Measurements from ENCODE around the gene SGIP1. TPM values are rescaled to one million over a fixed set of nuclear protein-coding genes. Genes with fewer than 3 reads are reported as not detected.

SGIP1 gene
- polyA plus RNA-seq, 3 donors: not detected

DNA sequence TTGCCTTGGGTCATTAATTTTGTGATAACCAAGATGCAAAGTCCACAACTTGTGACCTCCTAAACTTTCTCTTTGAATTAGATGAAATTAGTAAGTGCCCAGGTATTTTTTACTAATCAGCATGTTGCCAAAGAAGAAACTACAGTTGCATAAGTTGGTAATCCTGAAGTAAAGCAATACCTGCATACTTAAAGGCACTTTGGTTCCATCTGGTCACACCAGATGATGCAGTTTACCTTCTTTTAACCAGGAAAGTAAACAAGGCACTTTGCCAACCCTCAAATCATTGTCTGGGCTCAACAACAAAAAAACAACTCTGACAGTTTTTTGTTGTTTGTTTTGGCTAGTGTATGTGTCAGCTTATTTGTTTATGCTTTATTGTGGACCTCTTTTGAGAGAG lies 162.8 kb downstream of the SGIP1 start:
- no peak overlapping the region for H3K4me2 ChIP-seq (replicated peaks; ENCODE audit: extremely low read depth, low read length, poor library complexity, severe bottlenecking)
- H3K9ac ChIP-seq (ENCODE audit: insufficient read depth, low read length, poor library complexity, severe bottlenecking): no peak overlapping the region
- Mint-ChIP-seq H3K4me1 (no peaks in the 10 kb centered on the region), H3K9me3 (no peaks in the 10 kb centered on the region), H3K27me3 (ENCODE audit: low read depth in 3 of 3) (peaks cover 0 to 1% (median 0%) of the 10 kb centered on the region in 3 donors), H3K27ac (no peak overlapping the region), H3K36me3 (no peaks in the 10 kb centered on the region), H3K4me3 (no peak overlapping the region)
- no peak for TF ChIP-seq CTCF (IDR thresholded peaks at IDR 0.05)
- DNase-seq: no peak
- no peaks in the 10 kb centered on the region for H3K9me3 ChIP-seq (replicated peaks in 1 of 2; ENCODE audit: control insufficient read depth in 1 of 2, insufficient read depth in 1 of 2, low read length in 2 of 2)
- H2AFZ ChIP-seq (ENCODE audit: insufficient read depth, low read depth, low read length, poor library complexity, severe bottlenecking): no peak overlapping the region
- no peaks in the 10 kb centered on the region for H3K27me3 ChIP-seq (ENCODE audit: control insufficient read depth in 2 of 2, insufficient read depth in 2 of 2, low read length in 2 of 2)
- H3K36me3 ChIP-seq (replicated peaks in 1 of 2; ENCODE audit: control insufficient read depth in 1 of 2, insufficient read depth in 2 of 2, low read length in 2 of 2): no peaks in the 10 kb centered on the region
- H3K27ac ChIP-seq (ENCODE audit: low read depth in 1 of 2, low read length in 2 of 2): no peak overlapping the region
- intact Hi-C loops (cut with micrococcal nuclease): no loop called here
- no peaks in the 10 kb centered on the region for H4K20me1 ChIP-seq (ENCODE audit: insufficient read depth, low read length)
- no peaks in the 10 kb centered on the region for H3K4me1 ChIP-seq (ENCODE audit: control insufficient read depth in 1 of 2, insufficient read depth in 2 of 2, low read length in 2 of 2)
- H3K79me2 ChIP-seq (ENCODE audit: insufficient read depth, low read length): no peaks in the 10 kb centered on the region
- H3K4me3 ChIP-seq (replicated peaks in 1 of 3; ENCODE audit: low read depth in 2 of 3, low read length in 3 of 3): no peak overlapping the region

- H3K9me3 ChIP-seq (replicated peaks in 1 of 2; ENCODE audit: control insufficient read depth in 1 of 2, insufficient read depth in 1 of 2, low read length in 2 of 2): no peaks in the 10 kb centered on the region
- no peak overlapping the region for H3K4me3 Mint-ChIP-seq
- no peak overlapping the region for H3K27ac Mint-ChIP-seq
- H3K9me3 Mint-ChIP-seq: no peaks in the 10 kb centered on the region
- H3K9ac ChIP-seq (ENCODE audit: insufficient read depth, low read length, poor library complexity, severe bottlenecking): no peak overlapping the region
- H3K36me3 Mint-ChIP-seq: no peaks in the 10 kb centered on the region
- DNase-seq: no peak
- no peak overlapping the region for H3K4me3 ChIP-seq (replicated peaks in 1 of 3; ENCODE audit: low read depth in 2 of 3, low read length in 3 of 3)
- H3K4me1 Mint-ChIP-seq: no peaks in the 10 kb centered on the region
- H3K27me3 Mint-ChIP-seq (ENCODE audit: low read depth in 3 of 3): peaks cover 0 to 1% (median 0%) of the 10 kb centered on the region in 3 donors
- H3K4me1 ChIP-seq (ENCODE audit: control insufficient read depth in 1 of 2, insufficient read depth in 2 of 2, low read length in 2 of 2): no peaks in the 10 kb centered on the region
- 73% methylated on average over 5 of the region's 5 CpGs for WGBS (ENCODE audit: insufficient coverage)
- no peaks in the 10 kb centered on the region for H4K20me1 ChIP-seq (ENCODE audit: insufficient read depth, low read length)
- H3K27ac ChIP-seq (ENCODE audit: low read depth in 1 of 2, low read length in 2 of 2): no peak overlapping the region
- no peak for TF ChIP-seq CTCF (IDR thresholded peaks at IDR 0.05)
- no peaks in the 10 kb centered on the region for H3K79me2 ChIP-seq (ENCODE audit: insufficient read depth, low read length)
- H3K36me3 ChIP-seq (replicated peaks in 1 of 2; ENCODE audit: control insufficient read depth in 1 of 2, insufficient read depth in 2 of 2, low read length in 2 of 2): no peaks in the 10 kb centered on the region
- no peak overlapping the region for H2AFZ ChIP-seq (ENCODE audit: insufficient read depth, low read depth, low read length, poor library complexity, severe bottlenecking)
- no peaks in the 10 kb centered on the region for H3K27me3 ChIP-seq (ENCODE audit: control insufficient read depth in 2 of 2, insufficient read depth in 2 of 2, low read length in 2 of 2)
- intact Hi-C loops (cut with micrococcal nuclease): no loop called here
- H3K4me2 ChIP-seq (replicated peaks; ENCODE audit: extremely low read depth, low read length, poor library complexity, severe bottlenecking): no peak overlapping the region
Measured at GRCh38 chr1:66699213-66699612, 165.3 kb downstream of the SGIP1 start.

All from CD14-positive monocyte (primary cell).